Duodenal mucosa (tissue), 2 donors: ENCODE measurements around the gene STIM2.

ENCODE experiments used
- H3K27ac ChIP-seq: one replicate; pipeline ENCODE4 v1.7.0; 2013; ENCODE audit warnings: low read depth, low read length
- H3K27me3 ChIP-seq, 2 donors: one replicate each; pipeline ENCODE4 v1.7.0; 2013; ENCODE audit warnings: low read length in 2 of 2, control low read depth in 1 of 2; ENCODE audit not compliant: insufficient read depth in 2 of 2, control insufficient read depth in 1 of 2
- H3K36me3 ChIP-seq, 2 donors: one replicate each; pipeline ENCODE4 v1.7.0; 2013; ENCODE audit warnings: low read length in 2 of 2, control low read depth in 1 of 2; ENCODE audit not compliant: insufficient read depth in 2 of 2, control insufficient read depth in 1 of 2
- H3K4me1 ChIP-seq, 2 donors: one replicate each; pipeline ENCODE4 v1.7.0; 2013; ENCODE audit warnings: low read length in 2 of 2, control low read depth in 1 of 2; ENCODE audit not compliant: insufficient read depth in 2 of 2, control insufficient read depth in 1 of 2
- H3K4me3 ChIP-seq, 2 donors: one replicate each; pipeline ENCODE4 v1.7.0; 2013; ENCODE audit warnings: low read length in 2 of 2, low read depth in 1 of 2
- H3K9ac ChIP-seq, 2 donors: one replicate each; pipeline ENCODE4 v1.7.0; 2013; ENCODE audit warnings: low read length in 2 of 2, low read depth in 1 of 2
- H3K9me3 ChIP-seq, 2 donors: one replicate each; pipeline ENCODE4 v1.7.0; 2013; ENCODE audit warnings: low read length in 2 of 2, control low read depth in 1 of 2; ENCODE audit not compliant: control insufficient read depth in 1 of 2

The STIM2 gene

GRCh38 chr4:26938516-26938915 is 77.9 kb downstream of the STIM2 start:
- Histone ChIP-seq H3K27me3 (no peaks in the 10 kb centered on the region), H3K9ac (no peak overlapping the region), H3K4me1 (peaks cover 7 to 25% of the 10 kb centered on the region in 2 donors), H3K27ac (no peak overlapping the region), H3K36me3 (no peaks in the 10 kb centered on the region), H3K4me3 (no peak overlapping the region), H3K9me3 (no peaks in the 10 kb centered on the region)

- Histone ChIP-seq H3K27ac (no peak overlapping the region), H3K9ac (no peak overlapping the region), H3K4me1 (peaks cover under 1 to 14% of the 10 kb centered on the region in 2 donors), H3K27me3 (no peaks in the 10 kb centered on the region), H3K4me3 (no peak overlapping the region), H3K9me3 (no peaks in the 10 kb centered on the region), H3K36me3 (no peaks in the 10 kb centered on the region)
These were observed 81.3 kb downstream of the STIM2 start for GRCh38 chr4:26941951-26942350.

- H3K36me3 ChIP-seq = no peaks in the 10 kb centered on the region
- no peaks in the 10 kb centered on the region for H3K27me3 ChIP-seq
- H3K4me1 ChIP-seq = peaks cover 0 to 6% of the 10 kb centered on the region in 2 donors
- H3K27ac ChIP-seq = no peak overlapping the region
- H3K9me3 ChIP-seq = no peaks in the 10 kb centered on the region
- no peak overlapping the region for H3K4me3 ChIP-seq
- no peak overlapping the region for H3K9ac ChIP-seq
These were observed 82.2 kb downstream of the STIM2 start for GRCh38 chr4:26942871-26943270.

- Histone ChIP-seq H3K27ac (no peak overlapping the region), H3K9me3 (no peaks in the 10 kb centered on the region), H3K27me3 (no peaks in the 10 kb centered on the region), H3K36me3 (no peaks in the 10 kb centered on the region), H3K4me3 (no peak overlapping the region), H3K9ac (no peak overlapping the region), H3K4me1 (peaks cover 0 to 2% of the 10 kb centered on the region in 2 donors)
These were observed 82.8 kb downstream of the STIM2 start for GRCh38 chr4:26943391-26943790.

GRCh38 chr4:26945794-26946193 is 85.2 kb downstream of the STIM2 start:
- no peaks in the 10 kb centered on the region for H3K4me1 ChIP-seq
- H3K9me3 ChIP-seq = peaks cover 0 to 5% of the 10 kb centered on the region in 2 donors
- H3K36me3 ChIP-seq = no peaks in the 10 kb centered on the region
- H3K4me3 ChIP-seq = no peak overlapping the region
- H3K9ac ChIP-seq = no peak overlapping the region
- no peaks in the 10 kb centered on the region for H3K27me3 ChIP-seq
- no peak overlapping the region for H3K27ac ChIP-seq

GRCh38 chr4:26947318-26947717 is 86.7 kb downstream of the STIM2 start:
- Histone ChIP-seq H3K9ac (no peak overlapping the region), H3K27me3 (no peaks in the 10 kb centered on the region), H3K4me1 (no peaks in the 10 kb centered on the region), H3K36me3 (no peaks in the 10 kb centered on the region), H3K27ac (no peak overlapping the region), H3K9me3 (peaks cover 0 to 5% of the 10 kb centered on the region in 2 donors), H3K4me3 (no peak overlapping the region)

GRCh38 chr4:26950446-26950845 is 89.8 kb downstream of the STIM2 start:
- H3K27ac ChIP-seq = no peak overlapping the region
- H3K9me3 ChIP-seq = peaks cover 0 to 5% of the 10 kb centered on the region in 2 donors
- no peak overlapping the region for H3K9ac ChIP-seq
- H3K36me3 ChIP-seq = no peaks in the 10 kb centered on the region
- H3K4me3 ChIP-seq = no peak overlapping the region
- peaks cover 0 to 4% of the 10 kb centered on the region in 2 donors for H3K4me1 ChIP-seq
- no peaks in the 10 kb centered on the region for H3K27me3 ChIP-seq

- Histone ChIP-seq H3K9me3 (peaks cover 0 to 5% of the 10 kb centered on the region in 2 donors), H3K4me1 (peaks cover 0 to 4% of the 10 kb centered on the region in 2 donors), H3K9ac (no peak overlapping the region), H3K27ac (no peak overlapping the region), H3K36me3 (no peaks in the 10 kb centered on the region), H3K27me3 (no peaks in the 10 kb centered on the region), H3K4me3 (no peak overlapping the region)
These were observed 92.2 kb downstream of the STIM2 start for GRCh38 chr4:26952891-26953290.

GRCh38 chr4:26953366-26953765 is 92.7 kb downstream of the STIM2 start:
- Histone ChIP-seq H3K36me3 (no peaks in the 10 kb centered on the region), H3K9ac (no peak overlapping the region), H3K4me1 (peaks cover 0 to 4% of the 10 kb centered on the region in 2 donors), H3K4me3 (no peak overlapping the region), H3K27me3 (no peaks in the 10 kb centered on the region), H3K27ac (no peak overlapping the region), H3K9me3 (peaks cover 0 to 5% of the 10 kb centered on the region in 2 donors)

GRCh38 chr4:26953770-26954423 is 93.3 kb downstream of the STIM2 start:
- Histone ChIP-seq H3K27me3 (no peaks in the 10 kb centered on the region), H3K9ac (no peak overlapping the region), H3K9me3 (peaks cover 0 to 5% of the 10 kb centered on the region in 2 donors), H3K4me3 (no peak overlapping the region), H3K36me3 (peaks cover 0 to 2% of the 10 kb centered on the region in 2 donors), H3K27ac (no peak overlapping the region), H3K4me1 (peaks cover 0 to 4% of the 10 kb centered on the region in 2 donors)
